Measurements from ENCODE around the gene SPEM2.

Gene SPEM2

DNA sequence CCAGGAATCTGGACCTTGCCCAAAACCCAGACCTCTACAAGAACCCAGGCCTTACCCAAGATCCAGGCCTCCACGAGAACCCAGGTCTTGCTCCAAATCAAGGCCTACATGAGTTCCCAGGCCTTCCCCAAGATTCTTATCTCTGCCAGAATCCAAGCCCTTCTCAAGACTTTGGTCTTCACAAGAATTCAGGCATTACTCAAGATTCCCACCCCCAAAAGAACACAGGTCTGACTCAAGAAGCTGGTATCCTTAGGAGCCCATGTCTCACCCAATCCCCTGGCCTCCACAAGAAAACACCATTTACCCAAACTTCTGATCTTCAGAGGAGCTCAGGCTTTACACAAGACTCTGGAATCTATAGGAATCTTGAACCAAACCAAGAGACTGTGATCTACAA lies 5.8 kb downstream of the SPEM2 start:
- peaks cover 14% of the 10 kb centered on the region for H3K27me3 ChIP-seq (ENCODE audit: control insufficient read depth, insufficient read depth, low read length)

DNA sequence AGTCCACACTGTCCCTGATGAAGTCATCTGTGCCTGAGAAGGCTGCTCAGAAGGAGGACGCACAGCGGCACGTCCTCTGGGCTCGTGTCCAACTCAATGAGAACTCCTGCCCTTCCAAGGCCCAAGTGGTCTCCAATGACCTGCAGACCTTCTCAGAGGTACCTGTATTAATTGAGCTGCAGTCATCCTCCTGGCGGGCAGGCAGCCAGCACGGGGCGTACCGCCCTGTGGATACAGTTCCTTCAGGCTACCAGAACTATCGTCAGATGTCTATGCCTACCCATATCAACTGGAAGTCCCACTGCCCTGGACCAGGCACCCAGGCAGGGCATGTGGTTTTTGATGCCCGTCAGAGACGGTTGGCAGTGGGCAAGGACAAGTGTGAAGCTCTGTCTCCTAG lies 6.9 kb downstream of the SPEM2 start:
- peaks cover 17% of the 10 kb centered on the region for H3K4me1 ChIP-seq (ENCODE audit: control insufficient read depth, insufficient read depth, low read length)
- no peak overlapping the region for H3K9ac ChIP-seq (ENCODE audit: low read length)
- H3K4me3 ChIP-seq (ENCODE audit: low read length) = no peak overlapping the region
- H3K9me3 ChIP-seq (ENCODE audit: control insufficient read depth, low read length) = no peaks in the 10 kb centered on the region
- peaks cover 15% of the 10 kb centered on the region for H3K27me3 ChIP-seq (ENCODE audit: control insufficient read depth, insufficient read depth, low read length)
- no peaks in the 10 kb centered on the region for H3K36me3 ChIP-seq (ENCODE audit: control insufficient read depth, insufficient read depth, low read length)

More for the DNA sequence above, 5.8 kb downstream of the SPEM2 start:
- no peak overlapping the region for H3K9ac ChIP-seq (ENCODE audit: low read length)
- no peak overlapping the region for H3K4me3 ChIP-seq (ENCODE audit: low read length)
- H3K9me3 ChIP-seq (ENCODE audit: control insufficient read depth, low read length) = no peaks in the 10 kb centered on the region
- H3K36me3 ChIP-seq (ENCODE audit: control insufficient read depth, insufficient read depth, low read length) = no peaks in the 10 kb centered on the region
- peaks cover 8% of the 10 kb centered on the region for H3K4me1 ChIP-seq (ENCODE audit: control insufficient read depth, insufficient read depth, low read length)

DNA sequence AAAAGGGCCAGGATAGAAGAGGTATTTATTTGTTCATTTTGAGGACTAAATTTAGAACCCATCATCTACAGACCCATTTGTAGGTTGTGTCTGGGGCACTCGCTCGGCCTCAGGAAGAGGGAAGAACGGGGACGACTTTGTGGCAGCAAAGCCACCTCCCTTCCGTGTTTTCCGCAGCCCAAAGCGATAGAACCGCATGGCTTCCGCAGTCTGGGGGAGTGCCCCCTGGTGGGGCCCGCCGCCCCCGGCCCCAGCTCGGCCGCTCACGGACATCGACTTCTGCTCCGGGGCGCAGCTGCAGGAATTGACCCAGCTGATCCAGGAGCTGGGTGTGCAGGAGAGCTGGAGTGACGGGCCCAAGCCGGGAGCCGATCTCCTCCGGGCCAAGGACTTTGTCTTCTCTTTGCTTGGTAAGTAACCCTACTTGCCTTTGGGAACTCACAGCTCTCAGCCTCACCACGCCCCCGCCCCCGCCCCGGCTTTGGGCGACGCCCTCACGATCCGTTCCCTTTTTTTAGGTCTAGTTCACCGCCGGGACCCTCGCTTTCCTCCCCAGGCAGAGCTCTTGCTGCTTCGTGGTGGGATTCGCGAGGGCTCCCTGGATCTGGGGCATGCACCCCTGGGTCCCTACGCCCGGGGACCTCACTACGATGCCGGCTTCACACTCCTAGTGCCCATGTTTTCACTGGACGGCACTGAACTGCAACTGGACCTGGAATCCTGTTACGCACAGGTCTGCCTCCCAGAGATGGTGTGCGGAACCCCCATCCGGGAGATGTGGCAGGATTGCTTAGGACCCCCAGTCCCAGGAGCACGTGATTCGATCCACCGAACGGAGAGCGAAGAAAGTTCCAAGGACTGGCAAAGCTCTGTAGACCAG lies 10.5 kb downstream of the SPEM2 start:
- H3K9ac ChIP-seq (ENCODE audit: low read length) = peak overlapping the region; percentile 85
- H3K4me1 ChIP-seq (ENCODE audit: control insufficient read depth, insufficient read depth, low read length) = peaks cover 40% of the 10 kb centered on the region
- peak overlapping the region; percentile 72 for H3K4me3 ChIP-seq (ENCODE audit: low read length)
- no peaks in the 10 kb centered on the region for H3K36me3 ChIP-seq (ENCODE audit: control insufficient read depth, insufficient read depth, low read length)
- H3K9me3 ChIP-seq (ENCODE audit: control insufficient read depth, low read length) = no peaks in the 10 kb centered on the region
- peaks cover 46% of the 10 kb centered on the region for H3K27me3 ChIP-seq (ENCODE audit: control insufficient read depth, insufficient read depth, low read length)

DNA sequence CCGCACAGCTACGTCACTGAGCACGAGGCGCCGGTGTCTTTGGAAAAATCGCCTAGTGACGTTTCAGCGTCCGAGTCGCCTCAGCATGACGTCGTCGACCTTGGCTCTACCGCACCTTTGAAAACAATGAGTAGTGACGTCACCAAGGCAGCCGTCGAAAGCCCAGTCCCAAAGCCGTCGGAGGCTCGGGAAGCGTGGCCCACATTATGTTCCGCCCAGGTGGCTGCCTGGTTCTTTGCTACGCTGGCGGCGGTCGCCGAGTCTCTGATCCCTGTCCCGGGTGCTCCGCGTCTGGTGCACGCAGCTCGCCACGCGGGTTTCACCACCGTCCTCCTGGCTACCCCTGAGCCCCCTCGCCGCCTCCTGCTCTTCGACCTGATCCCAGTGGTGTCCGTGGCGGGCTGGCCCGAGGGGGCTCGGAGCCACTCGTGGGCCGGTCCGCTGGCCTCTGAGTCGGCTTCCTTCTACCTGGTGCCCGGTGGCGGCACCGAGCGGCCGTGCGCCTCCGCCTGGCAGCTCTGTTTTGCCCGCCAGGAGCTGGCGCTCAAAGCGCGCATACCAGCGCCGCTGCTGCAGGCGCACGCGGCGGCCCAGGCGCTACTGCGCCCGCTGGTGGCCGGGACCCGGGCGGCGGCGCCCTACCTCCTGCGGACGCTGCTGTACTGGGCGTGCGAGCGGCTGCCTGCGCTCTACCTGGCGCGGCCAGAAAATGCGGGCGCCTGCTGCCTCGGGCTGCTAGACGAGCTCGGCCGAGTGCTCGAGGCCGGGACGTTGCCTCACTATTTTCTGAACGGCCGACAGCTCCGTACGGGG lies 11.3 kb downstream of the SPEM2 start:
- Histone ChIP-seq H3K27me3 (ENCODE audit: control insufficient read depth, insufficient read depth, low read length) (peaks cover 55% of the 10 kb centered on the region), H3K4me3 (ENCODE audit: low read length) (peak overlapping the region; percentile 72), H3K9ac (ENCODE audit: low read length) (peak overlapping the region; percentile 85), H3K4me1 (ENCODE audit: control insufficient read depth, insufficient read depth, low read length) (peaks cover 42% of the 10 kb centered on the region), H3K9me3 (ENCODE audit: control insufficient read depth, low read length) (no peaks in the 10 kb centered on the region), H3K36me3 (ENCODE audit: control insufficient read depth, insufficient read depth, low read length) (no peaks in the 10 kb centered on the region)

DNA sequence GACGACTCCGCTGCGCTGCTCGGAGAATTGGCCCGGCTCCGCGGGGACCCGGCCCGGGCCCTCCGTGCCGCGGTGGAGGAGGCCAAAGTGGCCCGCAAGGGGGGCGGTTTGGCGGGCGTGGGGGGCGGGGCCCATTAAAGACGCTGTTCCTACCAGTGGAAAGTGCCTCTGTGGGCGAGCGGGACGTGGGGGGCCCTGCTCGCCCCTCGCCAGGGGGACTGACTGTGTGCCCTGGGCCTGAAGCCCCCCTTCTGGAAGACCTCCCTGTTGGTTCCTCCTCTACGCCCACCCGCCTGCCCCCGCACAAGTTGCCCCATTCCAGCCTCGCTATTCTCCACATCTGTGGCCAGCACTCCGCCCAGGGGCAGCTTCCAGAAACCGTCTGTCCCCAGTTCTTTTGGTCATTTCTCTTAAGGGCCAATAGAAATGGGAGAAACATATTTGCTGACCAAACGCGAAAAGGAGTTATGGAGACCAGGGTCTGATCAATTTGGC lies 12.0 kb downstream of the SPEM2 start:
- peaks cover 42% of the 10 kb centered on the region for H3K4me1 ChIP-seq (ENCODE audit: control insufficient read depth, insufficient read depth, low read length)
- peak overlapping the region; percentile 85 for H3K9ac ChIP-seq (ENCODE audit: low read length)
- no peaks in the 10 kb centered on the region for H3K9me3 ChIP-seq (ENCODE audit: control insufficient read depth, low read length)
- H3K36me3 ChIP-seq (ENCODE audit: control insufficient read depth, insufficient read depth, low read length) = no peaks in the 10 kb centered on the region
- H3K27me3 ChIP-seq (ENCODE audit: control insufficient read depth, insufficient read depth, low read length) = peaks cover 59% of the 10 kb centered on the region
- H3K4me3 ChIP-seq (ENCODE audit: low read length) = no peak overlapping the region

DNA sequence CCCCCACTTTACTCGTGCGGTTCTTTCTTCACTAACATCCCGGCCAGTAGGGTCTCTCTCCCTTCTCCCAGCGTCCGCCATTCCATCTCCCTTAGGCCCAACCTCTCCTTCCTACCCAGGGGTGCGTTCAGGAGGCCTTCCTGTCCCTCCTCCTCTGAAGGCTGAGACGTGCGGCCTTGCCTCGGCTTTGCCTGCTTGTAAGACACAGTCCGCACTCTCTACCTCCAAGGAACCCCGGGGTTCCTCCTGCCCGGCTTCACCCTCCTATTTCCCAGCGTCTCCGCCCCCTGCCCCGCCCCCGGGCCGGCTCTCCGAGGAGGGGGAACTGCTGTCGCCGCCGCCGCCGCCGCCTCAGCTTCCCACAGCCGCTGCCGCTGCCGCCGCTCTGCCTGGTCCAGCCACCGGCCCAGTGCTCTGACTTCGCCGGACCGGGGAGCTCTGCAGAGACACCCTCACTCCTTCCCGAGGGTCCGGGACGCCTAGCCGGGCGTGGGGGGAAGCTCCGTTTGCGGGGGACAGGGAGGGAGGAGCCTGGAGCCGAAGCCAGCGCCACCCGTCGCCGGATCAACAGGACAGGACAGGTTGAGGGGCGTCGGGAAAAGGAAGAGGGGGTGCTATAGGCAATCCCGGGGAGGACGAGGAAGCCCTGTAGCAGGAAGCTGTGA lies 12.7 kb downstream of the SPEM2 start:
- peak overlapping the region; percentile 17 for H3K9ac ChIP-seq (ENCODE audit: low read length)
- peaks cover 65% of the 10 kb centered on the region for H3K27me3 ChIP-seq (ENCODE audit: control insufficient read depth, insufficient read depth, low read length)
- no peaks in the 10 kb centered on the region for H3K9me3 ChIP-seq (ENCODE audit: control insufficient read depth, low read length)
- H3K4me1 ChIP-seq (ENCODE audit: control insufficient read depth, insufficient read depth, low read length) = peaks cover 42% of the 10 kb centered on the region
- H3K36me3 ChIP-seq (ENCODE audit: control insufficient read depth, insufficient read depth, low read length) = no peaks in the 10 kb centered on the region
- no peak overlapping the region for H3K4me3 ChIP-seq (ENCODE audit: low read length)

DNA sequence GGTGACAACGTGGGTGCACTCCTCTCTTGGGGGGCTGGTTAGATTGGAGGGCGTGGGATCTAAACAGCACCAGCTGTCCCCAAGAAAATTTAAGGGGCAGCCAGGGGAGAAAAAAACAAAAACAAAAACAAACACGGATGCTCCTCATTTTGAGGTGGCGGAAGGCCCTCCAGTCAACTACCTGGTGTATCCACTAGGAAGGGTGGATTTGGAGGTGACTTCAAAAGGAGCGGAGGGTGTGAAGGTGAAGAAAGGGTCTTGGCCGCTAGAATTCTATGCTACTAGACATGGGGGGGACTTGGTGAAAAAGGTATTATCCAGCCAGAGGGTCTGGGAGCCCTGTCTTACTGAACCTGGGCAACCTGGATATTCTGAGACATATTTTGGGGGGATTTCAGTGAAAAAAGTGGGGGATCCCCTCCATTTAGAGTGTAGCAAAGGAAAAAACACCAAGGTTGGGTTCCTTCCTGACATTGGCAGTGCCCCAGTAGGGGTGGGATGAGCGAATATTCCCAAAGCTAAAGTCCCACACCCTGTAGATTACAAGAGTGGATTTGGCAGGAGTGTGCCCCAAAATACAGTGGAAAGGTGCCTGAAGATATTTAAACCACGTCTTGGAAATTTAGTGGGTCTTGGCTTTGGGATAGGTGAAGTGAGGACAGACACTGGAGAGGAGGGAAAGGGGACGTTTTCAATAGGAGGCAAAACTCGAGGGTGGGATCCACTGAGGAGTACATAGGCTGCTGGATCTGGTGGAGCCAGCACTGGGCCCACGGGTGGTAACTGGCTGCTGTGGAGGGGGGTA lies 13.4 kb downstream of the SPEM2 start:
- no peaks in the 10 kb centered on the region for H3K9me3 ChIP-seq (ENCODE audit: control insufficient read depth, low read length)
- peaks cover 66% of the 10 kb centered on the region for H3K27me3 ChIP-seq (ENCODE audit: control insufficient read depth, insufficient read depth, low read length)
- H3K9ac ChIP-seq (ENCODE audit: low read length) = no peak overlapping the region
- H3K4me1 ChIP-seq (ENCODE audit: control insufficient read depth, insufficient read depth, low read length) = peaks cover 42% of the 10 kb centered on the region
- no peaks in the 10 kb centered on the region for H3K36me3 ChIP-seq (ENCODE audit: control insufficient read depth, insufficient read depth, low read length)
- H3K4me3 ChIP-seq (ENCODE audit: low read length) = no peak overlapping the region

DNA sequence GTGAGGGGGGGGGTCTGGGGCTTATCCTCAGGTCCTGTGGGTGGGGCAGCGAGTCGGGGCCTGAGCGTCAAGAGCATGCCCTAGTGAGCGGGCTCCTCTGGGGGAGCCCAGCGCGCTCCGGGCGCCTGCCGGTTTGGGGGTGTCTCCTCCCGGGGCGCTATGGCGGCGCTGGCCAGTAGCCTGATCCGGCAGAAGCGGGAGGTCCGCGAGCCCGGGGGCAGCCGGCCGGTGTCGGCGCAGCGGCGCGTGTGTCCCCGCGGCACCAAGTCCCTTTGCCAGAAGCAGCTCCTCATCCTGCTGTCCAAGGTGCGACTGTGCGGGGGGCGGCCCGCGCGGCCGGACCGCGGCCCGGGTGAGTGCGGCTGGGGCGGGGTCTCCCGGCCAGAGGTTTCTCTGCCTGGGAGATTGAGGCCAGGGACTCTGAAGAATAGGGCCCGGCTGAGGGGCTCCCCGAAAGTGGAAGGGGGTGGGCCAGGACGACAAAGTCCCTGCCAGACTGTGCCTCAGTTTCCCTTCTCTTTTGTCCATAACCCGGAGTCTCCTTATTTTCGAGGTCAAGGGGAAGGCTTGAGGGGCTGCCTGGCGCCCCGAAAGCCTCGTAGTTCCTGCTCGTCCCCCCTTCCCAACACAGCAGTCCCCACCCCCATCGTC lies 14.2 kb downstream of the SPEM2 start, which contains the start of gene FGF11:
Gene FGF11, plus strand, starts transcription at position 51 of the 651 bp plus-strand sequence. Its CDS starts 109 bp downstream, at position 160.
- Histone ChIP-seq H3K27me3 (ENCODE audit: control insufficient read depth, insufficient read depth, low read length) (peaks cover 66% of the 10 kb centered on the region), H3K4me3 (ENCODE audit: low read length) (peak within 1 kb of the TSS; percentile 21), H3K9ac (ENCODE audit: low read length) (no peak within 1 kb of the TSS), H3K36me3 (ENCODE audit: control insufficient read depth, insufficient read depth, low read length) (no peaks in the 10 kb centered on the region), H3K9me3 (ENCODE audit: control insufficient read depth, low read length) (no peaks in the 10 kb centered on the region), H3K4me1 (ENCODE audit: control insufficient read depth, insufficient read depth, low read length) (peaks cover 42% of the 10 kb centered on the region)

DNA sequence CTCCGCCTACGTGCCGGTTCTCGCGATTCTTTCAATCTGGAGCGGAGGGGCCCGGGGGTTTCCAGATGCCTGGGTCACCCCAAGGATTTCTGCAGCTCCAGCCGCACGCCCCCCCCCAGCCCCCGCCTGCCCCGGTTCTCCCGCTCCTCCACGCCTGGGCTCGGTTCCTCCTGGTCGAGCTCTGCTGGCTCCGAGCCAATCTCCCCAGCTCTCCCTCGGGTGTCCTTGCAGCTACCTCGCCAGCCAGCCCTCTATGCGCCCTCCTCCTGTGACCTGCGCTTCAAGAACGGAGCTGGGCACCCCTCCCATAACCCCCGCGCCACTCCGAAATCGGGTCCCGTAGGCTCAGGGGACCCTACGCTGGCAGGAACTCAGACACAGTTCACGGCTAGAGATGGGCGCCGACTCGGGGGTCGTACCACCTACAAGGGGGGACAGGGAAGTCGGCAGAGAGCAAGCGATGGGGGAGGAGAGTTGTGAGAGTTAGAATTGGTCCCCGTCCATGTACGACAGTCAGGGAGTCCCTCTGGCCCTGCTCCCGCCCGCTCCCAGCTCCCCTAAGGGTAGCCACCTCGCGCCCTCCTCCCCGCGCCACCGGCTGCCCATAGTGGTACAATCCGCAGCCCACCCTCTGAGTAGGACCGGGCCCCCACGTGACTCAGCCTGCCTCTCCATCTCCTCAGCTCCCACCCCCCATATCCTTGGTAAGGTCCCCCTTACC lies 14.9 kb downstream of the SPEM2 start:
- Histone ChIP-seq H3K9ac (ENCODE audit: low read length) (no peak overlapping the region), H3K36me3 (ENCODE audit: control insufficient read depth, insufficient read depth, low read length) (no peaks in the 10 kb centered on the region), H3K9me3 (ENCODE audit: control insufficient read depth, low read length) (no peaks in the 10 kb centered on the region), H3K27me3 (ENCODE audit: control insufficient read depth, insufficient read depth, low read length) (peaks cover 69% of the 10 kb centered on the region), H3K4me3 (ENCODE audit: low read length) (no peak overlapping the region), H3K4me1 (ENCODE audit: control insufficient read depth, insufficient read depth, low read length) (peaks cover 42% of the 10 kb centered on the region)

DNA sequence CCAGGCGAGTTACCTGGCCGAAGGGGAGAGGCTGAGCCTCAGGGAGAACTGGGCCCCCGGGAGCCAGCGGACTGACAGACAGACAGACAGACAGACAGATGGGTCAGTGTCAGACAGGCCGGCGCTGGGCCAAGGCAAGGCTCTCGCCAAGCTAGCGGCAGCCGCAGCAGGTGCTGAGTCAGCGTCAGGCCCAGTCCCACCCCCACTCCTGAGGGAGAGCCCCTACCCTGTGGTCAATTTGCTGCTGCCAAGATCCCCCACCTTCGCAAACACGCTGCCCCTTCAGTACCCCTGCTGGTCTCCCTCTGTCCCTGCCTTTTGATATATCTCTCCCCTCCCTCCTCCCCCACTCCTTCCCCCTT lies 15.4 kb downstream of the SPEM2 start:
- H3K4me3 ChIP-seq (ENCODE audit: low read length) = no peak overlapping the region
- H3K36me3 ChIP-seq (ENCODE audit: control insufficient read depth, insufficient read depth, low read length) = no peaks in the 10 kb centered on the region
- no peak overlapping the region for H3K9ac ChIP-seq (ENCODE audit: low read length)
- H3K9me3 ChIP-seq (ENCODE audit: control insufficient read depth, low read length) = no peaks in the 10 kb centered on the region
- peaks cover 43% of the 10 kb centered on the region for H3K4me1 ChIP-seq (ENCODE audit: control insufficient read depth, insufficient read depth, low read length)
- peaks cover 68% of the 10 kb centered on the region for H3K27me3 ChIP-seq (ENCODE audit: control insufficient read depth, insufficient read depth, low read length)
